ENCODE results near the gene ZFYVE9.

ZFYVE9 gene

DNA sequence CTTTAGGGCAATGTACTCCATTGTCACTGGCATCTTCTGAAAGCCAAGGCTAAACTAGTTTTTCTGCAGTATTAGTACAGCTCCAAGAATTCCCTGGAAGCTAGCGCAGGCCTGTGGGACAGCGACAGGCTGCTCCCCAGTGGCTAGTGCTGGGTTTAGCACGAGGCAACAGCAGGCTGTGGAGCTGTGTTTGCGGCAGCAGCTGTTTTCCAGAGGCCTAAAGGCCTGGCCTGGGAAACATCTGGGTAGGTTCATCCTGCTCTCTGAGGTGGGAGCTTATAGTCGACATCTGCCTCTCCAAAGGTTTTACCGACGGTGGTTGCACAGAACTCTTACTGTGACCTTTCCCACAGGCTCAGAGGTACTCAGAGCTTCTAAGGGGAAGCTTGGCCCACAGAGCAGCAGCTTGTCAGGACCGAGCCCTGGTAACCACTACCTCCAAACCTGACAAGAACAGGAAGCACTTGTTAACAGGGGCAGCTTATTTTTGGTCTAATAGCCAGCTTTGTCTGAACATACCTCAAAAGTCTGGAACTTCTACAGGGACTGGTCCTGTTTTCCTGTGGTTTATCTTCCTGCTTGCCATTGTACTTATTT is 206.9 kb downstream of the ZFYVE9 start:
- DNase-seq, result peak; percentile 93

DNA sequence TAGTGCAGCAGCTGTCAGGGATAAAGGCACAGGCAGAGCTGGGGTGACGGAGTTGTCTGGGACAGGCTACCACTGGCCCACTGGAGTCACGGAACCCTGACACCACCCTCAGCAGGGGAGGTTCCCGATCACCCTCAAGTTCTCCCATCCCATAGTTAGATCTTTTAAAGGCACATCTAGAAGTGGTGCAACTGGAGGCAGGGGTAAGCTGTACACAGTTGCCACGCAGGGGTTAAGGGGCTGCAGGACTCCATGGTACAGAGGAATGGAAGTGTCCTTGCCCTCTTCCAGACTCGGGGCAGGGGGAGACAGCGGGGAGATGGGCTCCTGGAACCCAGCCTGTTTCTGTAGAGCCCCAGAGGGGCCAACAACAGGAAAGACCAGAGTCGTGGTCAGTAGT is 210.8 kb downstream of the ZFYVE9 start:
- no peak for DNase-seq

DNA sequence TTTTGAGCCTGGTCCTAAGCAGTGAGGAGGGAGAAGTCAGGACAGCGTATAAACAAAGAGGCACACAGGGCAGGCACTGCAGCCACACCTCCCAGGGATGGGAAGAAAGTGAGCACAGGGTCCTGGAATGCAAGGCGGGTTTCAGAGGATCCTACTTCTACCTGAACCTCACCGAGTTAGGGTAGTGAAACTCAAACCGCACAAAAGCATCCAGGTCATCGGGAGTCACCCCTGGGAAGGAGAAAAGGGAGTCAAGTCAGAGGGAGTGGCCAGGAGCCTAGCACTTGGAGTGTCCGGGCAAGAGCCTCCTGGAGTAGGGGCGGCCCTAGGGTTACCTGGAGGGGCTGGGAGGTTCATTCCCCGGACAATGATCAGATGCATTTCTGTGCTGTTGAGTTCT is 213.5 kb downstream of the ZFYVE9 start:
- no peak for DNase-seq

DNA sequence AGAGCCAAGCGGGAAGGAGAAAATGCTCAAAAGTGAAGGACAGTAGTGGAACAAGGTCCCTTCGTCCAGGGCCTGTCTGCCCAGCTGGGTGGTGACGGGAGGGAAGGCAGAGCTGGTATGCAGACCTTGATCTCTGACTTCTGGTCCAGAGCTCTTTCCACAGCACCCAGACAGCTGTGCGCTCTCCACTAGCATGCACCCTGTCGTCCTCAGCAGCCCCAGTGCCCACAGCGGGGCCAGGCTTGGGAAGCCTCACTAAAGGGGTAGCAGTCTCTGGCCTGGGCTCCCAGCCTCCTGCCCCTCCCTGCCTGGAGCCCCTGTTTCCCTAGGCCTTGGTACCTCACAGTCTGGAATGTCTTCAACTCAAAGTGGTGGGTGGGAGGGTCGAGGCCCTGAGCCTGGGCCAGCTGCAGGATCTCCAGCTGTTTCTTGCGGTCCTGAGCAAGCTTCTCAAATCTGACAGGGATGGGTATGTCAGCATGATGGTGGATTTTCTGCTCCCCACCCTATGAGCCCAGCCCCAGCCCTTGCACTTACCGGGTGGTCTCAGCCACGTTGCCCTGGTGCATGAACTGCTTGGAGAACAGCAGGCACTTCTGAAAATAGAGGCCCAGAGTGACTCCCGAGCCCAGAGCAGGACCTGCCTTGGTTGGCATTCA is 214.1 kb downstream of the ZFYVE9 start:
- no peak for DNase-seq

DNA sequence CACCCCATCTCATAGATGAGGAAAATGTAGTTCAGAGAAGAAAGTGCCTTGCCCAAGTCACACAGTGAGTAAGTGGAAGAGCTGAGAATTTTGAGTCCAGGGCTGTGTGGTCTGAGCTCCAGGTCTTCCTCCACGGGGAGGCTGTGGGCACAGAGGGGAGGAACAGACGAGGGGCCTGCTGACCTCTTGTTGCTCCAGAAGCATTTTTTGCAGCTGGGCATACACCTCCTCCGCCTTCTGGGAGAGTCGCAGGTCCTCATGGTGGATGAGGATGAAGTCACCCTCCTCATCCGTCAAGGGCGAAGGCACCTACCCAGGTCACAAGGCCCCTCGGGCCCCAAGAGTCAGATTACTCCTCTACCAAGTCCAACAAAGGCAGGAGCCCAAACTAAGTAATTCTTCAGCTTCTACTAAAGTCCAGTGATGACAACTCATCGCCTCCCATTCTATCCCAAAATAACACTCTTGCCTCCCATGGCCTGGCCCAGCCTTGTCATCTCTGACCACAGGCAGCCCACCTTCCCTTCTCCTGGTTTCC is 215.0 kb downstream of the ZFYVE9 start:
- no peak for DNase-seq

DNA sequence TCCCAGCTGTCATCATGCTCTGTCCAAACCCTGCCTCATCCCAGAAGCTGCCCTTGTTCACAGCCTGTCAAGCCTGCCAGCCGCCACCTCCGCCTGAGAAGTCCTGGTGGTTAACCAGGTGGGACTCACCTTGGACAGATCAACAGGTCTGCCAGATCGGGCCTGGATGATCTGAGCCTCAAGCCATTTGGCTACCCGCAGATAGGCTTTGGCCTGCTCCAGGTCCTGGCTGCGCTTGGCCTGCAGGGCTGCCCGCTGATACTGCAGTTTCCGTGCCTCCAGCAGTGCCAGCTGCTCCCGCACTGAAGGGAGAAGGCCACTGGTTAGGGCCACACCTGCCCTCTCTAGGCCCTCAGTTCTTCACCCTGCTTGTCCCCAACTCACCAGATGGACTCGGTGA is 215.5 kb downstream of the ZFYVE9 start:
- DNase-seq, result no peak

DNA sequence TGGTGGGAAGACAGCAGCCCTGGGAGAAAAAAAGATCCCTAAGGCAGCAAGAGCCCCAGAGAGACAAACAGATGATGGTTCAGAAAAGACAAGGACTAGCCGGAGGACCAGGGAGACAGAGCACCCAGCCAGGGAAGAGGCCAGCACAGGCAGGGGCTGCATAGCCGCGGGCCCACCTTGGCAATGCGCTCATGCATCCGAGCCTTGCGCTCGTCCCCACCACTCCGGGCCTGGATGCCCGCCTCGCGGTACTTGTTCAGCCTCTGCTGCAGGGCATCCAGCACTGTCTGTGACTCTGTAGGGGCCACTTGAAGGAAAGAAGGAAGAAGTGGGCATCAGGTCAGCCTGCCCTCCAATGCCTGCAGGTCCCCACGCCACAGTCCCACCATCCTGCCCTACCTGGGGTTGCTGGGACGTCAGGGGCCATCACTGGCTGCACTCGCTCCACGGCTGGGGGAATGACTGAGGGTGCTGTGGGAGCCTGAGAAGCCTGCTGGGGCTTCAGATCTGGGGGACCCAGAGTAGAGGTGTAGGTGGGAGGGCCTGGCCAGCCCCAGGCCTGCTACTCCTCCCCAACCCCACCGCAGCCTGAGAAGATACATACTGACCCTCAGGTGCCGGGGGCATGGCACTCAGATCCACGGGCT is 217.1 kb downstream of the ZFYVE9 start:
- no peak for DNase-seq

DNA sequence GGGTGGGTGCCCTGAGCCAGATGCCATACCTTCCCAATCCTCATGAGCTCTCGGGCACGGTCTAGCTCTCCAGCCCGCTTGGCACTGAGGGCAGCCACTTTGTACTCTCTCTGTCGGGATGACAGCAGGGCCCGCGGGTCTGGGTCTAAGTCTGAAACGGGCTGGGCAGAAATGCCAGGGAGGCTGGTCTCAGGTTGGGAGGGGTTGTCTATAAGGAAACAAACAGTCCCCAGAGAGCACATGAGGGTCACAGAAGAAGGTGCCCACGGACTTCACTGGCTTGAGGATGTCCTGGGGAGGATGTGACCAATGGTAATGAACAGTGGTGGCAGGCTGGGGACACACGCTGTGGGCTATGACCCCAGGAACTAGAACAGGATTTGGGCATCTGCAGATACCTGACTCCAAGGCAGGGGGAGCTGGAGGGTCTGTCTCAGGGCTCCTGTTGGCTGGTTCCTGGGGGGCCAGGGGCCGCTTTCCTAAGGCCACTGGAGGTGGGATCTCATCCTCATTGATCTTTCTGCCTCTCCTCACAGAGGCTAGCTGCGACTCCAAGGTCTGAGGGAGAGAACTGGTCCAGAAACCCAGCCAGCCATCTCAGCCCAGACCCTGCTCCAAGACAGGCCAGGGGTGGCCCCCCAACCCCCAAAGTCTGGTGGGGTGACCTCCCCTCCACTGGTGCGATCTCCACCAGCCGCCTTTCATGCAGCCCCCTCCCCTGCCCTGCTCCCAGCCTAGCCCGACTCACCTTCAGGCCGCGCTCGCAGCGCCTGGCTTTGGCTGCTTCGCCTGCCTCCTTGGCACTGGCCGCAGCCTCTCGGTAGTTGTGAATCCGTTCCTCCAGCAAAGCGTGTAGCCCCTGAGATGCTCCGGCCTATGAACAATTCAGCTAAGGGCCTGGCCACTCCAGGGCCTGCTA is 218.0 kb downstream of the ZFYVE9 start:
- DNase-seq, result no peak

DNA sequence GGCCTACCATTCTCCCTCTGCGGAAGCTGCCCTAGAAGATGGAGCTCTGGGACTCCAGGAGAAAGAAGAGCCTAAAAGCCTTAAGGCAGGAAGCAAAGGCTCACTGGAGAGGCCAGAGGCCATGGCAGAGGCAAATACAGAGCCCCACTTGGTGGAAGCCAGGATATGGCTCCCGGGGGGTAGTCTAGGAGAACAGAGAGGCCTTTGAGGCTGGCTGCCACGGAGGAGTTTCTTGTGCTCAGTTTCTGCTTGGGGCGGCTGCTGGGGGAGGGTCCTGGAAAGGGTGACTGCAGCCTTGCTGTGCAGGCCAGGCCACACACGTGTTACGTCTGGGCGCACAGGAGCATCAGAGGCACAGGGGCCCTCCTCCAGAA is 218.7 kb downstream of the ZFYVE9 start:
- no peak for DNase-seq

DNA sequence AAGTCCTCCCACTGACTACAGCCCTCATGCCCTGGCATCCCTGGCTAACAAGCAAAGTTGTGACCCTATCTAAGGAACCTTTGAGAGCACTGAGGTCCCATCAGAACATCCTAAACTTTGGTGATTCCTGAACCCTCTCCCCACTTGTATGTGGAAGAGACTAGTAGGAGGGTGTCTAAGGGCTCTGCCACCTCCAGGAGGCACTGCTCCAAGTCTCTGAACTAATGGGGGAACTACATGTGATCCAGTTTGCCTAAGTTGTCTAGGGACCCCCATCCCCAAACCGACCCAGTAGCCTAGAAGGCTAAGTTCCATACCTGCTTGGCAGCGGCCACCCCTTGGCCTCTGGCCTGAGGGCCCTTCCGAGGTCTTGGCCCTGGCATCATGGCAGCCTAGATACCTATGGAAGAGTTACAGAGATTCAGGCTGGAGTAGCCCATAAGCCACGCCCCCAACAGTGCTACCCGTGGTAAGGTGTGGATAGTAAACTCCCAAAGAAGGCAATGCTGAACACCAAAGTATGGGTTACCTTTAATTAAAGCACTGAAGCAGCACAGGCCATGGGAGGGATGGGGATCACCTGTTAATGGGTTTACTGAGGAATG is 222.4 kb downstream of the ZFYVE9 start:
- DNase-seq, result peak; percentile 24

DNA sequence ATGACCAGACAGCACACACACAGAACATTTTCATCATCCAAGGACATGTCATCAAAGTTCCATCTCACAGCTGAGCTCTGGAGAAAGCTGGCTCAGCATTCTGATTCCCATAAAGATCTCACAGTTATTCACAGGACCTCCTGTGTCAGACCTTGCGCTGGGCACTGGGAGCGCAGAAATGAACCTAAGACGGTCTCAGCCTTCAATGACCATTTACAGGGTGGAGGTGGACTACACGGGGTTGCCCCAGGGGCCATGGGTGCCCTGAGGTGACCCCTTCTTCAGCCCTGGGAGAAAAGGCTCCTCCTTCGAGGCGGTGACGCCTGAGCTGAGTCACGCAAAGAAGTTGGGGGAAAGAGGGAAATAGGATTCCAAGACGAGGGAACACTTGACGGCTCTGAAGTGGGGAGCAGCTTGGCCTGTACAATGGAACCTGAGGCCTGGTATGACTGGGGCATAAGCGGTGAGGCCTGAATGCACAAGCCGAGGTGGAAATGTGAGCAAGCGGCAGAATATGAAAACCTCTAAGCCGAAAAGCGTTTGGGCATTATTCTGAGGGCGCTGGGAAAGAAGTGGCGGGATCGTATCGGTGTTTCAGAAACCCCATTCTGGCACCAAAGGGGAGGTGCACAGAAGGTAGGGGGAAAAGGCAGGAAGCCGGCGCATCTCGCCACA is 223.3 kb downstream of the ZFYVE9 start:
- peak; percentile 63 for DNase-seq

DNA sequence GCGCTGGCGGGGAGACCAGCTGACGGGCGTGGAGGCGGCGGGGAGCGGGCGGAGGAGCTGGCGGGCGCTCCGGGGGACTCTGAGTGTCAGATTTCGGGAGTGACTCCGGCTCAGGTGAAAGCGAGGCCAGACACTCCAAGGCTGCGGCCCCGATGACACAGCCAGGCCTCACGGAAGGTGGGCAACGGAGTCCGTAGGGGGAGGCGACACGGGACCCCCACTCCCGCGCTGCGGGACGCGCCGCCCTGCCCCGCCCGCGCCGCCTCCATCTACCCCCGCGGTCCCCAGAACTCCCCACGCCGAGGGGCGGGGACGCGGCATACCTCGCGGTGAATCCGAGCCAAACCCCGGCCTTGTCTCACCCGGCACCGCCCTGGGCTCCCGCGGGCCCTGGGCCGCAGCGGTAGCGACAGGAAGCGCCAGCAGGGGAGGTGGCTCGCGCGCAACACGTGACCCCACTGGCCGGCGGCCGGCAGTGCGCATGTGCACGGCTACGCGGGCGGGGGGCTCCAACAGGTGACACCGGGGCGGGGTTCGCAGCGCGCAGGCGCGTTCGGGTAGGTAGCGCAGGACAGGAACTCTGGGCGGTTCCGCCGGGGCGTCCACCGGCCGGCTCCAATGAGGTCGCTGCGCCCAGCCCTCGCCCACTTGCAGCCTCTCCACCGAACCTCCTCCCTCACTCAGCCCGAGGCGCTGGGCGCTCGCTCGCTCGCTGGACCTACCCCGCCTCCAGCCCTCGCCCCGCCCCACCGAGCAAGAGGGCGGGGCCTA is 224.0 kb downstream of the ZFYVE9 start, which contains the start of gene CC2D1B:
Gene CC2D1B (minus strand): TSS at position 460 of the 771 bp plus-strand sequence. CDS start 1,585 bp downstream, outside the sequence.
- DNase-seq, result peak; percentile 99

DNA sequence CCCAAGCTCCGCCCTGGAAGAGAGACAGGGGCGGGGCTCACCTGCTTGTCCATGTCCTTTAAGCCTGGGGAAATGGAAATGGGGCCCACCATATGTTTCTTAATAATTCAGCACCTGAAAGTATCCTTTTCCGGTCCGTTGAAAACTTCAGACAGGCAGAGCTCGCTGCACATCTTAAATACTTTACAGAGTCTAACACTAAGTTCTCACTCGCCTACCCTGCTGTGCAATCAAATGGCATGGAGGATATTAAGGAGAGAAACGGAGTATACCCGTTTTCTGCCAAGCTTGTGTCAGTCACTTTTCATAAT is 224.6 kb downstream of the ZFYVE9 start:
- no peak for DNase-seq

DNA sequence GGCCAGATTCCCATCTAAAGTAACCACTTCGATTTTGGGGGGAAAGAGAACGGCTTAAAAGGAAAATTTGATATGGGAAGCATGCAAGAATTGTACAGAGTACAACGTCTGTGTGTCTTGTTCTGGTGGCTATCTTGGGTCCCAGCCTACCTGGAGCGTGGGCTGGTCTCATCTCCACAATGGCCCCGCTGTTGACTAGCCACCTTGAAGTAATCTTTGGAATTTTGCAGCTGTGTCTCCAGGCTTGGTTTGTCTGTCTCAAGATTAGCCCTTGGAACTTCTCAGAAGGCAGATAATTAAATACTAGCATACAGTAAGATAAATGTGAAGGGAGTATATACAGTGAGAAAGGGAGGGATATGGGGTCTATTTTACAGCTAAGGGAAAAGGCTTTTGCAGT is 225.4 kb downstream of the ZFYVE9 start:
- no peak for DNase-seq

DNA sequence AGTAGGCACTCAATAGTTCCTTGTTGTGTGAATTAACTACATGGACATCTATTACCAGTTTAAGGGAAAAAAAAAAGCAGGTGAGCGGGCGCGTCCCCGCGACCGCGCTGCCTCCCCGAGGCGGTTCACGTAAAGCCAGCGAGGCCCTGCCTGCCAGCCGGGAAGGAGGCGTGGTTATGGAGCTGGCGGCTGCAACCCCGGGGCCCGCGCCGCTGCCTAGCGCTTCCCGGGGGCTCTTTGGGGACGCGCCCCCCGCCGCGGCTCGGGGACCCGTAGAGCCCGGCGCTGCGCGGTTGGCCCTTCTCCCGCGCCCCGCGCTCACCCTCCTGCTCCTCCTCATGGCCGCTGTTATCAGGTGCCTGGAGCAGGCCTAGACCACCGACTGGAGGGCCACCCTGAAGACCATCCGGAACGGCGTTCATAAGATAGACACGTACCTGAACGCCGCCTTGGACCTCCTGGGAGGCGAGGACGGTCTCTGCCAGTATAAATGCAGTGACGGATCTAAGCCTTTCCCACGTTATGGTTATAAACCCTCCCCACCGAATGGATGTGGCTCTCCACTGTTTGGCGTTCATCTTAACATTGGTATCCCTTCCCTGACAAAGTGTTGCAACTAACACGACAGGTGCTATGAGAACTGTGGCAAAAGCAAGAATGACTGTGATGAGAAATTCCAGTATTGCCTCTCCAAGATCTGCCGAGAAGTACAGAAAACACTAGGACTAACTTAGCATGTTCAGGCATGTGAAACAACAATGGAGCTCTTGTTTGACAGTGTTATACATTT is 226.7 kb downstream of the ZFYVE9 start:
- DNase-seq, result peak; percentile 79

DNA sequence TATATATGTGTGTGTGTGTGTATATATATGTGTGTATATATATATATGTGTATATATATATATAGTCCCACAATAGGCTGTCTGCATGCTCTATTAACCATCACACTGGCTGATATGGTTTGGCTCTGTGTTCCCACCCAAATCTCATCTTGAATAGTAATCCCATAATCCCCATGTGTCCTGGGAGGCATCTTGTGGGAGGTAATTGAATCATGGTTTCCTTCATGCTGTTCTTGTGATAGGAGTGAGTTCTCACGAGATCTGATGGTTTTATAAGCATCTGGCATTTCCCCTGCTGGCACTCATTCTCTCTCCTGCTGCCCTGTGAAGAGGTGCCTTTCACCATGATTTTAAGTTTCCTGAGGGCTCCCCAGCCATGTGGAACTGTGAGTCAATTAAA is 228.0 kb downstream of the ZFYVE9 start:
- DNase-seq, result peak; percentile 94

DNA sequence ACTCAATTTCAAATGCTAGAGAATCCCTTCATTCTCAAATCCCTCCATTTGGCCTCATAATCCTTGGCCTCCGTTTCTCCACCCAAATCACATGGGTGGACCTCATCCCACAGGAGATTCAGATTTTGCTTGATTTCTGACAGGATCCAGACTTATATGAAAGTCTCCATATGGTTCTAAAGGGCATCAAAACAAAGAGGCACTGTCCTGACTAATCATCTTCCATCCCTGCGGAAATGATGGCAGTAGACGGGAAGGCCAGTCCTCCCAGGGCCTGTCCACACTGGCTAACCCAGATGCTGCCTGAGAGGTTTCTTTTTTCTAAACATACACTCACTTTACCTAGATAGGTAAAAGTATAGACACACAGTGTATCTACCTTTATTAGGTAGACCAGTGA is 243.5 kb downstream of the ZFYVE9 start:
- no peak for DNase-seq

DNA sequence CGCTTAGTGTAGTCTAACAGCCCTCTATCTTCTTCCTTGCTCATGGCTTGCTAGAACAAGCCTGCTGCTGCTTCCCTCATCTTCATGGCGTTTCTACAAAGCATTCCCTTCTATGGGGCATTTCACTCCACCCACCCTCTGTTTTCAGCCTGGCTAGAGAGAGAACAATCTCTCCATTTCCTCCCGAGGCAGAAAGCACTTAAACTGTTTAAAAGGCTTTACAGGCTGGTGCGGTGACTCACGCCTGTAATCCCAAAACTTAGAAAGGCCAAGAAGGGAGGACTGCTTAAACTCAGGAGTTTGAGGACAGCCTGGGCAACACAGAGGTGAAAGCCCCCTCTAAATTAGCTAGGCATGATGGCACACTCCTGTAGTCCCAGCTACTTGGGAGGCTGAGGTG is 244.6 kb downstream of the ZFYVE9 start:
- DNase-seq, result no peak

DNA sequence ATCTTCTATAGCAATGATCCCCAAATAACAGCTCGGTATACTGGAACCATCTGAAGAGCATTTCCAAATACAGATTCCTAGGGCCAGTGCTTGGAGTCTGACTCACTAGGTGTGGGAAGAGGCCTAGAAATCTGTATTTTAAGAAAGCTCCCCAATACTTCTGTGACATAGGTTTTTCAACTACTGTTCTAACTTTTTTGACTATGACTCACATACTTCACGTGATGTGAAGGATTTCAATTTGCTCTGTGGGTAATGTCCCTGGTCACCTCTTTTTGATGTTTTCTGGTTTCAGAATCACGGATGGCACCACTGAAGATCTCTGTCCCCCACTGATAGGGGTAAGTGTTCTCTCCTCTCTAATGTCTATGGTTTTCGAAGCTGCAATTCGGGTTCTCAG is 251.3 kb downstream of the ZFYVE9 start:
- DNase-seq, result no peak

Data from NCI-H82 (cell line).